ENCODE measurements around the gene ISLR2.

ISLR2 gene

GRCh38 chr15:74130849-74131627, 652 bp downstream of the ISLR2 start:
- H3K4me3 ChIP-seq (ENCODE audit: low read depth in 1 of 2, low read length in 2 of 2): no peak overlapping the region
- H3K36me3 ChIP-seq (ENCODE audit: control insufficient read depth in 1 of 2, insufficient read depth in 2 of 2, low read length in 2 of 2): no peaks in the 10 kb centered on the region
- H3K4me1 ChIP-seq (ENCODE audit: control insufficient read depth in 1 of 2, insufficient read depth in 2 of 2, low read length in 2 of 2): peaks cover 0 to 59% of the 10 kb centered on the region in 2 donors
- no peaks in the 10 kb centered on the region for H3K9me3 ChIP-seq (ENCODE audit: control insufficient read depth in 1 of 2, low read length in 2 of 2)
- H3K27me3 ChIP-seq (ENCODE audit: low read depth, low read length): peaks cover 61% of the 10 kb centered on the region
- no peak overlapping the region for H3K27ac ChIP-seq (ENCODE audit: low read length)

- Histone ChIP-seq H3K27ac (ENCODE audit: low read length) (no peak overlapping the region), H3K9me3 (ENCODE audit: control insufficient read depth in 1 of 2, low read length in 2 of 2) (no peaks in the 10 kb centered on the region), H3K4me1 (ENCODE audit: control insufficient read depth in 1 of 2, insufficient read depth in 2 of 2, low read length in 2 of 2) (peaks cover 2 to 62% of the 10 kb centered on the region in 2 donors), H3K4me3 (ENCODE audit: low read depth in 1 of 2, low read length in 2 of 2) (no peak overlapping the region), H3K27me3 (ENCODE audit: low read depth, low read length) (peaks cover 63% of the 10 kb centered on the region), H3K36me3 (ENCODE audit: control insufficient read depth in 1 of 2, insufficient read depth in 2 of 2, low read length in 2 of 2) (no peaks in the 10 kb centered on the region)
Observed at GRCh38 chr15:74131628-74132413, 1.4 kb downstream of the ISLR2 start.

- Histone ChIP-seq H3K4me3 (ENCODE audit: low read depth in 1 of 2, low read length in 2 of 2) (no peak overlapping the region), H3K4me1 (ENCODE audit: control insufficient read depth in 1 of 2, insufficient read depth in 2 of 2, low read length in 2 of 2) (peaks cover 6 to 63% of the 10 kb centered on the region in 2 donors), H3K27me3 (ENCODE audit: low read depth, low read length) (peaks cover 71% of the 10 kb centered on the region), H3K9me3 (ENCODE audit: control insufficient read depth in 1 of 2, low read length in 2 of 2) (no peaks in the 10 kb centered on the region), H3K27ac (ENCODE audit: low read length) (no peak overlapping the region), H3K36me3 (ENCODE audit: control insufficient read depth in 1 of 2, insufficient read depth in 2 of 2, low read length in 2 of 2) (no peaks in the 10 kb centered on the region)
Observed at GRCh38 chr15:74132681-74133651, 2.6 kb downstream of the ISLR2 start.

GRCh38 chr15:74133694-74134386, 3.5 kb downstream of the ISLR2 start:
- H3K4me1 ChIP-seq (ENCODE audit: control insufficient read depth in 1 of 2, insufficient read depth in 2 of 2, low read length in 2 of 2): peaks cover 6 to 55% of the 10 kb centered on the region in 2 donors

GRCh38 chr15:74134387-74135027, 4.1 kb downstream of the ISLR2 start:
- Histone ChIP-seq H3K4me1 (ENCODE audit: control insufficient read depth in 1 of 2, insufficient read depth in 2 of 2, low read length in 2 of 2) (peaks cover 6 to 48% of the 10 kb centered on the region in 2 donors), H3K27me3 (ENCODE audit: low read depth, low read length) (peaks cover 63% of the 10 kb centered on the region), H3K27ac (ENCODE audit: low read length) (no peak overlapping the region), H3K4me3 (ENCODE audit: low read depth in 1 of 2, low read length in 2 of 2) (no peak overlapping the region), H3K9me3 (ENCODE audit: control insufficient read depth in 1 of 2, low read length in 2 of 2) (no peaks in the 10 kb centered on the region), H3K36me3 (ENCODE audit: control insufficient read depth in 1 of 2, insufficient read depth in 2 of 2, low read length in 2 of 2) (no peaks in the 10 kb centered on the region)

More at GRCh38 chr15:74133694-74134386, 3.5 kb downstream of the ISLR2 start:
- Histone ChIP-seq H3K36me3 (ENCODE audit: control insufficient read depth in 1 of 2, insufficient read depth in 2 of 2, low read length in 2 of 2) (no peaks in the 10 kb centered on the region), H3K4me3 (ENCODE audit: low read depth in 1 of 2, low read length in 2 of 2) (no peak overlapping the region), H3K9me3 (ENCODE audit: control insufficient read depth in 1 of 2, low read length in 2 of 2) (no peaks in the 10 kb centered on the region), H3K27ac (ENCODE audit: low read length) (no peak overlapping the region), H3K27me3 (ENCODE audit: low read depth, low read length) (peaks cover 68% of the 10 kb centered on the region)

GRCh38 chr15:74135041-74135565, 4.7 kb downstream of the ISLR2 start:
- Histone ChIP-seq H3K4me3 (ENCODE audit: low read depth in 1 of 2, low read length in 2 of 2) (no peak overlapping the region), H3K27me3 (ENCODE audit: low read depth, low read length) (peaks cover 58% of the 10 kb centered on the region), H3K4me1 (ENCODE audit: control insufficient read depth in 1 of 2, insufficient read depth in 2 of 2, low read length in 2 of 2) (peaks cover 6 to 47% of the 10 kb centered on the region in 2 donors), H3K36me3 (ENCODE audit: control insufficient read depth in 1 of 2, insufficient read depth in 2 of 2, low read length in 2 of 2) (no peaks in the 10 kb centered on the region), H3K27ac (ENCODE audit: low read length) (no peak overlapping the region), H3K9me3 (ENCODE audit: control insufficient read depth in 1 of 2, low read length in 2 of 2) (no peaks in the 10 kb centered on the region)

GRCh38 chr15:74136540-74136813, 6.1 kb downstream of the ISLR2 start:
- Histone ChIP-seq H3K9me3 (ENCODE audit: control insufficient read depth in 1 of 2, low read length in 2 of 2) (no peaks in the 10 kb centered on the region), H3K27ac (ENCODE audit: low read length) (no peak overlapping the region), H3K4me1 (ENCODE audit: control insufficient read depth in 1 of 2, insufficient read depth in 2 of 2, low read length in 2 of 2) (peaks cover 6 to 43% of the 10 kb centered on the region in 2 donors), H3K36me3 (ENCODE audit: control insufficient read depth in 1 of 2, insufficient read depth in 2 of 2, low read length in 2 of 2) (no peaks in the 10 kb centered on the region), H3K4me3 (ENCODE audit: low read depth in 1 of 2, low read length in 2 of 2) (peak overlapping the region; percentile 21 to 48), H3K27me3 (ENCODE audit: low read depth, low read length) (peaks cover 45% of the 10 kb centered on the region)

GRCh38 chr15:74136814-74137536, 6.6 kb downstream of the ISLR2 start:
- Histone ChIP-seq H3K4me3 (ENCODE audit: low read depth in 1 of 2, low read length in 2 of 2) (peak overlapping the region; percentile 21 to 48), H3K27me3 (ENCODE audit: low read depth, low read length) (peaks cover 40% of the 10 kb centered on the region), H3K36me3 (ENCODE audit: control insufficient read depth in 1 of 2, insufficient read depth in 2 of 2, low read length in 2 of 2) (no peaks in the 10 kb centered on the region), H3K27ac (ENCODE audit: low read length) (no peak overlapping the region), H3K4me1 (ENCODE audit: control insufficient read depth in 1 of 2, insufficient read depth in 2 of 2, low read length in 2 of 2) (peaks cover 6 to 38% of the 10 kb centered on the region in 2 donors), H3K9me3 (ENCODE audit: control insufficient read depth in 1 of 2, low read length in 2 of 2) (no peaks in the 10 kb centered on the region)

GRCh38 chr15:74137537-74137894, 7.1 kb downstream of the ISLR2 start:
- Histone ChIP-seq H3K27ac (ENCODE audit: low read length) (no peak overlapping the region), H3K27me3 (ENCODE audit: low read depth, low read length) (peaks cover 36% of the 10 kb centered on the region), H3K4me3 (ENCODE audit: low read depth in 1 of 2, low read length in 2 of 2) (peak overlapping the region in 1 of 2 donors; percentile 48), H3K9me3 (ENCODE audit: control insufficient read depth in 1 of 2, low read length in 2 of 2) (no peaks in the 10 kb centered on the region), H3K36me3 (ENCODE audit: control insufficient read depth in 1 of 2, insufficient read depth in 2 of 2, low read length in 2 of 2) (no peaks in the 10 kb centered on the region), H3K4me1 (ENCODE audit: control insufficient read depth in 1 of 2, insufficient read depth in 2 of 2, low read length in 2 of 2) (peaks cover 6 to 38% of the 10 kb centered on the region in 2 donors)

- Histone ChIP-seq H3K27me3 (ENCODE audit: low read depth, low read length) (peaks cover 26% of the 10 kb centered on the region), H3K4me1 (ENCODE audit: control insufficient read depth in 1 of 2, insufficient read depth in 2 of 2, low read length in 2 of 2) (peaks cover 6 to 31% of the 10 kb centered on the region in 2 donors), H3K27ac (ENCODE audit: low read length) (no peak overlapping the region), H3K9me3 (ENCODE audit: control insufficient read depth in 1 of 2, low read length in 2 of 2) (no peaks in the 10 kb centered on the region), H3K4me3 (ENCODE audit: low read depth in 1 of 2, low read length in 2 of 2) (no peak overlapping the region), H3K36me3 (ENCODE audit: control insufficient read depth in 1 of 2, insufficient read depth in 2 of 2, low read length in 2 of 2) (no peaks in the 10 kb centered on the region)
Observed at GRCh38 chr15:74138642-74139041, 8.3 kb downstream of the ISLR2 start.

All from muscle layer of duodenum (tissue), 2 donors.